ENCODE measurements around the gene CD52. TPM values are rescaled to one million over a fixed set of nuclear protein-coding genes. Genes with fewer than 3 reads are reported as not detected.

CD52 gene
- polyA plus RNA-seq, 1 donor (not counting 4 experiments of a cell fraction or from before 2014, with no cell fraction given), result 0.22 TPM

GRCh38 chr1:26368006-26368405 is 50.2 kb downstream of the CD52 start:
- Histone ChIP-seq H3K79me2 (ENCODE audit: control insufficient read depth, insufficient read depth, low read length) (no peaks in the 10 kb centered on the region), H3K9me1 (ENCODE audit: control insufficient read depth, extremely low read depth, insufficient read depth, low read length) (no peaks in the 10 kb centered on the region), H2AFZ (ENCODE audit: control insufficient read depth, low read length) (no peak overlapping the region), H3K9ac (ENCODE audit: control insufficient read depth, extremely low read depth, insufficient read depth, low read length) (no peak overlapping the region), H3K4me3 (ENCODE audit: control insufficient read depth in 2 of 3, extremely low read depth in 1 of 3, insufficient read depth in 2 of 3, low read depth in 1 of 3, low read length in 3 of 3) (no peak overlapping the region), H3K4me1 (ENCODE audit: control insufficient read depth, extremely low read depth, insufficient read depth, low read length) (peaks cover 12% of the 10 kb centered on the region), H3K36me3 (ENCODE audit: control insufficient read depth in 2 of 2, extremely low read depth in 1 of 2, insufficient read depth in 2 of 2, low read length in 2 of 2) (no peaks in the 10 kb centered on the region), H4K20me1 (ENCODE audit: control insufficient read depth, extremely low read depth, insufficient read depth, low read length) (no peaks in the 10 kb centered on the region), H3K27ac (ENCODE audit: control insufficient read depth, insufficient read depth, low read length) (no peak overlapping the region), H3K9me3 (ENCODE audit: control insufficient read depth, low read depth, low read length) (peaks cover 3% of the 10 kb centered on the region), H3K4me2 (ENCODE audit: control insufficient read depth, extremely low read depth, insufficient read depth, low read depth, low read length) (no peak overlapping the region), H3K27me3 (ENCODE audit: control insufficient read depth, extremely low read depth, insufficient read depth, low read length) (no peaks in the 10 kb centered on the region)
- DNase-seq (ENCODE audit: low read depth, low spot score) (no peak), FAIRE-seq (no peak)
- dilution Hi-C loops (cut with MboI; ENCODE audit: extremely low pct_ligation_motif_present, low sequenced_read_pairs), result no loop called here
- TF ChIP-seq EZH2 (IDR thresholded peaks at IDR 0.05; ENCODE audit: low read length), result no peak
- no peak for TF ChIP-seq CTCF (optimal IDR thresholded peaks at IDR 0.05 in 1 of 3, IDR thresholded peaks at IDR 0.05 in 1 of 3, conservative IDR thresholded peaks at IDR 0.05 in 1 of 3; ENCODE audit: extremely low read depth in 1 of 3, insufficient read depth in 2 of 3, low read length in 3 of 3)

GRCh38 chr1:26368486-26368885 is 50.7 kb downstream of the CD52 start:
- H3K9me1 ChIP-seq (ENCODE audit: control insufficient read depth, extremely low read depth, insufficient read depth, low read length), result no peaks in the 10 kb centered on the region
- no peak for FAIRE-seq
- dilution Hi-C loops (cut with MboI; ENCODE audit: extremely low pct_ligation_motif_present, low sequenced_read_pairs), result no loop called here

More at GRCh38 chr1:26368486-26368885, 50.7 kb downstream of the CD52 start:
- Histone ChIP-seq H3K36me3 (ENCODE audit: control insufficient read depth in 2 of 2, extremely low read depth in 1 of 2, insufficient read depth in 2 of 2, low read length in 2 of 2) (no peaks in the 10 kb centered on the region), H3K27ac (ENCODE audit: control insufficient read depth, insufficient read depth, low read length) (no peak overlapping the region), H3K4me1 (ENCODE audit: control insufficient read depth, extremely low read depth, insufficient read depth, low read length) (peaks cover 12% of the 10 kb centered on the region), H3K9ac (ENCODE audit: control insufficient read depth, extremely low read depth, insufficient read depth, low read length) (no peak overlapping the region), H3K9me3 (ENCODE audit: control insufficient read depth, low read depth, low read length) (peaks cover 3% of the 10 kb centered on the region), H3K4me3 (ENCODE audit: control insufficient read depth in 2 of 3, extremely low read depth in 1 of 3, insufficient read depth in 2 of 3, low read depth in 1 of 3, low read length in 3 of 3) (no peak overlapping the region), H2AFZ (ENCODE audit: control insufficient read depth, low read length) (no peak overlapping the region), H3K27me3 (ENCODE audit: control insufficient read depth, extremely low read depth, insufficient read depth, low read length) (no peaks in the 10 kb centered on the region), H3K79me2 (ENCODE audit: control insufficient read depth, insufficient read depth, low read length) (no peaks in the 10 kb centered on the region), H3K4me2 (ENCODE audit: control insufficient read depth, extremely low read depth, insufficient read depth, low read depth, low read length) (no peak overlapping the region), H4K20me1 (ENCODE audit: control insufficient read depth, extremely low read depth, insufficient read depth, low read length) (no peaks in the 10 kb centered on the region)
- DNase-seq (ENCODE audit: low read depth, low spot score), result no peak
- TF ChIP-seq EZH2 (IDR thresholded peaks at IDR 0.05; ENCODE audit: low read length) (no peak), CTCF (optimal IDR thresholded peaks at IDR 0.05 in 1 of 3, IDR thresholded peaks at IDR 0.05 in 1 of 3, conservative IDR thresholded peaks at IDR 0.05 in 1 of 3; ENCODE audit: extremely low read depth in 1 of 3, insufficient read depth in 2 of 3, low read length in 3 of 3) (no peak)

Other genes with a start within 250 kb of the CD52 start
- 1.1 to 2.8 TPM (median 1.6 TPM) in 3 replicates for gene PDIK1L, start 206.1 kb upstream of the CD52 start, polyA plus RNA-seq
- not detected in 3 replicates for gene FAM110D, start 158.9 kb upstream of the CD52 start, polyA plus RNA-seq
- not detected in 3 replicates for gene C1orf232, start 149.0 kb upstream of the CD52 start, polyA plus RNA-seq
- gene ZNF593, start 148.1 kb upstream of the CD52 start, polyA plus RNA-seq, result 26.0 to 45.2 TPM (median 28.1 TPM) in 3 replicates
- gene ZNF593OS, start 146.1 kb upstream of the CD52 start, polyA plus RNA-seq, result 0.15 TPM in 1 of 3 replicates, not detected in the others
- gene CNKSR1, start 140.5 kb upstream of the CD52 start, polyA plus RNA-seq, result 10.6 to 20.2 TPM (median 12.8 TPM) in 3 replicates
- gene CATSPER4, start 127.4 kb upstream of the CD52 start, polyA plus RNA-seq, result 0.04 to 0.06 TPM in 2 of 3 replicates, not detected in the other
- 14.8 to 17.0 TPM (median 15.4 TPM) in 3 replicates for gene CEP85, start 83.8 kb upstream of the CD52 start, polyA plus RNA-seq
- 175 to 234 TPM (median 196 TPM) in 3 replicates for gene SH3BGRL3, start 37.9 kb upstream of the CD52 start, polyA plus RNA-seq
- gene UBXN11, start 11.3 kb upstream of the CD52 start, polyA plus RNA-seq, result 5.2 to 6.8 TPM (median 6.6 TPM) in 3 replicates
- gene CRYBG2, start 36.2 kb downstream of the CD52 start, polyA plus RNA-seq, result 6.0 to 15.5 TPM (median 7.9 TPM) in 3 replicates
- not detected in 3 replicates for gene ZNF683, start 54.8 kb downstream of the CD52 start, polyA plus RNA-seq
- gene LIN28A, start 92.9 kb downstream of the CD52 start, polyA plus RNA-seq, result 0.03 TPM in 1 of 3 replicates, not detected in the others
- gene DHDDS, start 114.4 kb downstream of the CD52 start, polyA plus RNA-seq, result 39.5 to 56.5 TPM (median 41.2 TPM) in 3 replicates
- 38.5 to 222 TPM (median 130 TPM) in 3 replicates for gene HMGN2, start 154.5 kb downstream of the CD52 start, polyA plus RNA-seq
- 65.9 to 82.9 TPM (median 73.8 TPM) in 3 replicates for gene RPS6KA1, start 211.8 kb downstream of the CD52 start, polyA plus RNA-seq